Skeletal muscle tissue (tissue), 4 donors: ENCODE measurements around the gene CMKLR1. TPM values are rescaled to one million over a fixed set of nuclear protein-coding genes. Genes with fewer than 3 reads are reported as not detected.

Experiments
- H3K27ac ChIP-seq: one replicate; pipeline ENCODE4 v1.7.0; 2013; ENCODE audit warnings: mild to moderate bottlenecking, low read depth, low read length, inconsistent platforms
- H3K27me3 ChIP-seq, 3 donors: one replicate each; pipeline ENCODE4 v1.7.0; 2013; ENCODE audit warnings: low read length in 3 of 3; ENCODE audit not compliant: control insufficient read depth in 3 of 3, insufficient read depth in 3 of 3
- H3K36me3 ChIP-seq, 3 donors: one replicate each; pipeline ENCODE4 v1.7.0; 2013; ENCODE audit warnings: low read length in 3 of 3; ENCODE audit not compliant: control insufficient read depth in 3 of 3, insufficient read depth in 3 of 3
- H3K4me1 ChIP-seq, 3 donors: one replicate each; pipeline ENCODE4 v1.7.0; 2013; ENCODE audit warnings: low read length in 3 of 3, mild to moderate bottlenecking in 3 of 3; ENCODE audit not compliant: control insufficient read depth in 3 of 3, insufficient read depth in 3 of 3
- H3K4me3 ChIP-seq, 3 donors: one replicate each; pipeline ENCODE4 v1.7.0; 2013; ENCODE audit warnings: low read length in 3 of 3
- H3K9ac ChIP-seq, 3 donors: one replicate each; pipeline ENCODE4 v1.7.0; 2013; ENCODE audit warnings: low read length in 3 of 3, mild to moderate bottlenecking in 3 of 3, moderate library complexity in 2 of 3, low read depth in 1 of 3
- H3K9me3 ChIP-seq, 3 donors: one replicate each; pipeline ENCODE4 v1.7.0; 2013; ENCODE audit warnings: low read length in 3 of 3; ENCODE audit not compliant: control insufficient read depth in 3 of 3
- total RNA-seq: library from RNA; depleted of rRNA; stranded (reverse); fragments of >200 nt; gene quantifications from one replicate; pipeline ENCODE4 v1.2.3, GENCODE V29; 2014
- donor health status: Osteomylitis.

Gene CMKLR1
- total RNA-seq, 1 donor from 2014 or later, result 5.7 TPM

DNA sequence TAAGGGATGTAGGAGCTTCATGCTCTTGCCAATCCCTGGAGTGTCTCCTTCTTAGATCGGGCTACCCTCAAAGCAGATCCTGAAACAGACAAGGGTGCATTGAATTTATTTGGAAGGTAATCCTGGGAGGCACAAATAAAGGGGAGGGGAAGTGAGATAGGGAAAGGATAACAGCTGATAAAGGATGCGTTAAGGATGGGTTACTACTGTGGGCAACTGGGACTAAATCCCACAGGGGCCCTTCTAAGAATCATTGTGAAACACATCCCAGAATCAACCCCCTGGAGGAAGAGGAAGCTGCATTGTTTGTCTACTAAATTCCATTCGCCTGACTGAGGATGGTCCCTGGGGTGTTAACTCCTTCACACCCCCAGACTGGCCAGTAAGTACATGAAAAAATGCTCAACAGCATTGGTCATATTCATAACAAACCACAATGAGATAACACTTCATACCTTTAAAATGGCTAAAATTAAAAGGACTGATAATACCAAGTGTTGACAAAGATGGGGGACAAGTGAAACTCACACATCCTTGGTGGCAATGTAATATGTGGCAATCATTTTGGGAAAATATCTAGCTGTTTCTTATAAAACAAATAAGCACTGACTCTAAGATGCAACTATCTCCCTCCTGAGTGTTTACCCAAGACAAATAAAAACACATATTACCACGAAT, 37.0 kb upstream of the CMKLR1 start:
- Histone ChIP-seq H3K4me1 (no peaks in the 10 kb centered on the region), H3K36me3 (no peaks in the 10 kb centered on the region), H3K9me3 (peaks cover 0 to 17% (median 5%) of the 10 kb centered on the region in 3 donors), H3K27me3 (peaks cover 0 to 2% (median 0%) of the 10 kb centered on the region in 3 donors), H3K4me3 (no peak overlapping the region), H3K9ac (no peak overlapping the region), H3K27ac (no peak overlapping the region)

DNA sequence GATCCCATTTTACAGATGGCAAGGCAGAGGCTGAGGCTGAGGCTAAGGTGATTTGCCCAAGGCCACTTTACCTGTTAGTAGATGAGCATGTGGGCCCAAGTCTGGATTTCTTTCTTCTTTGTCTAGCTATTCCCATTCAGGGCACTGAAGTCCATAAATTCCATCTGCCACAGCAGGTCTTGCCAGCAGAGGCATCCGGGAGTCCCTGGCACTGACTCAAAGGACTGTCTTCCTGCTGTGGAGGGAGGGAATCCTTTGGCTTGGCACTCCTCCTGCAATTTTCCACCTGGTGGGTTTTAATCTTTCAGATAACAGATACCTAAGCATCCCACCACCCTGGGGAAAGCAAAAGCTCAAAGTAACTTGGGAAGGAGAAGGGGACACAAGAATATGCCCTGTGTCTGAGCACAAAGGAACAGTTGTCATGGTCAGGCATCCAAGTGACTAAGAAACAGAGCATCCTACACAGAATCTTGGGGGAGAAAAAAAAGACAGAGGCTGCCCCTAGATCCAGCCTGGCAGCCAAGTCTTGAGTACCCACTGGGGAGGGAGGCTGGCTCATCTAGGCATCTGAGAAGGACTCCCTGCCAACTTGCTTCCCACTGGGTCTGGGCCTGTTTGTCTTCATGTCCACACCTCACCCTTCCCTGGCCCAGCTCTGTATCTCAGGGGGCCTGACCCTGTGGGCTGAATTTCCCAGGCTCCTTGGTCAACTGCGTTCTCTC, 35.6 kb upstream of the CMKLR1 start:
- H3K4me3 ChIP-seq, result no peak overlapping the region
- peaks cover 0 to 17% (median 5%) of the 10 kb centered on the region in 3 donors for H3K9me3 ChIP-seq
- H3K27me3 ChIP-seq, result no peaks in the 10 kb centered on the region
- no peak overlapping the region for H3K9ac ChIP-seq
- H3K27ac ChIP-seq, result no peak overlapping the region
- H3K4me1 ChIP-seq, result no peaks in the 10 kb centered on the region
- no peaks in the 10 kb centered on the region for H3K36me3 ChIP-seq

DNA sequence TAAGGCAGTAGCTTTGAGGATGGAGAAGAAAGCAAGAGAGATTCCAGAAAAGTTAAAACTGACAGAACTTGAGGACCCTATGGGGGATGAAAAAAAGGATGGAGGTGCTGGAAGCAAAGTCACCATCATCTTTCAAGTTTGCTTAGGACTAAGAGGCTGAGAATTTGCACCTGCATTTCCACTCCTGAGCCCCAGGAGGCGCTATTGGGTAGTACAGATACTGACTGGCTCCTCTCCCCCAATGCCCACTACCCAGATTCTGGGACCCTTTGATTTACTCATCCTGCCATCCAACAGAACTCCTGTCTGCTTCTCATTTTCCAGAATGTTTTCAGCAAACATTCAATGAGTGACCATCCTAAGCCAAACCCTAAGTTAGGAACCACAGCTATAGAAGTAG, 34.0 kb upstream of the CMKLR1 start:
- Histone ChIP-seq H3K27ac (no peak overlapping the region), H3K4me1 (no peaks in the 10 kb centered on the region), H3K9ac (no peak overlapping the region), H3K4me3 (no peak overlapping the region), H3K27me3 (no peaks in the 10 kb centered on the region), H3K36me3 (no peaks in the 10 kb centered on the region), H3K9me3 (peaks cover 0 to 17% (median 5%) of the 10 kb centered on the region in 3 donors)

DNA sequence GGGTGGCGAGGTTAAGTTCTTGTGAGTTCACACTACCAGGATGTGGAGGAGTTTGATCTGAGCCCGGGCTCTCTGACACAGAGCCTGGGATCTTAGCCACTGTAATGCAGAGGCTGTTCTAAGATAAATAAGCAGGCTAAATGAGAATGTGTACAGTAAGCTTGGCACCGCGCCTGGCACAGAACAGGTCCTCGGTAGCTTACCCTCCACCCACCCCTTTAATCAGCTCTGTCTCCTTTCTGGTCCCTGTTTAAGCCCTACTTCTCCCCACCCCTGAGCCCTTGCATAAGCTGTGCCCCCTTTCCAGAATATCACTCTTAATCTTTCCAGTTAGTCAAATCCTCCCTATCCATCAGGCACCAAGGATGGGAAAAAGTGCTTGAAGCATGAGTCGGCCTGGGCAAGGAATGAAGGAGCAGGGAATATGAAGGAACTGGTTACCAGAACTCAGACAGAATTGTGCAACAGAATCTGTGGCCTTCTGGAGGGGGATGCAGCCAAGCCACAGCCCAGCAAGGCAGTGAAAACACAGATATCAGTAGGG, 32.8 kb upstream of the CMKLR1 start:
- H3K27me3 ChIP-seq, result no peaks in the 10 kb centered on the region
- H3K9ac ChIP-seq, result no peak overlapping the region
- no peak overlapping the region for H3K27ac ChIP-seq
- H3K4me3 ChIP-seq, result no peak overlapping the region
- H3K36me3 ChIP-seq, result no peaks in the 10 kb centered on the region
- peaks cover 0 to 17% (median 5%) of the 10 kb centered on the region in 3 donors for H3K9me3 ChIP-seq
- no peaks in the 10 kb centered on the region for H3K4me1 ChIP-seq

DNA sequence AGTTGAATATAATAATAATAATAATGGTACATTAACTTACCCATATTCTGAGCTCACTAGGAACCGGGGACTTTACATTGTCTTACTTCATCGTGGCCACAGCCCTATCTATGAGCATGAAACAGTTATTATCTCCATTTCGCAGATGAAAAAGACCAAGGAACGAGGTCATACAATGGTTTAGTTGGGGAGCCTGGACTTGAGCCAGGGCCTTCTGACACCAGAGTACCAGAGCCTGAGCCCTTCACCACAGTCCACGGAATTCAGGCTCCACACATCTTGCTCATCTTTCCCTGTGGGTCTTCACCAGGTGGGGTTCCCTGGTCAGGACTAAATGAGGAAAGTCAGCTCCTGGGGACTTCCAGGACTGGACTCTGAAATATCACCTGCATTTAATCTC, 31.3 kb upstream of the CMKLR1 start:
- Histone ChIP-seq H3K9ac (no peak overlapping the region), H3K27me3 (no peaks in the 10 kb centered on the region), H3K36me3 (no peaks in the 10 kb centered on the region), H3K27ac (no peak overlapping the region), H3K4me3 (no peak overlapping the region), H3K4me1 (no peaks in the 10 kb centered on the region), H3K9me3 (peaks cover 0 to 14% (median 3%) of the 10 kb centered on the region in 3 donors)

DNA sequence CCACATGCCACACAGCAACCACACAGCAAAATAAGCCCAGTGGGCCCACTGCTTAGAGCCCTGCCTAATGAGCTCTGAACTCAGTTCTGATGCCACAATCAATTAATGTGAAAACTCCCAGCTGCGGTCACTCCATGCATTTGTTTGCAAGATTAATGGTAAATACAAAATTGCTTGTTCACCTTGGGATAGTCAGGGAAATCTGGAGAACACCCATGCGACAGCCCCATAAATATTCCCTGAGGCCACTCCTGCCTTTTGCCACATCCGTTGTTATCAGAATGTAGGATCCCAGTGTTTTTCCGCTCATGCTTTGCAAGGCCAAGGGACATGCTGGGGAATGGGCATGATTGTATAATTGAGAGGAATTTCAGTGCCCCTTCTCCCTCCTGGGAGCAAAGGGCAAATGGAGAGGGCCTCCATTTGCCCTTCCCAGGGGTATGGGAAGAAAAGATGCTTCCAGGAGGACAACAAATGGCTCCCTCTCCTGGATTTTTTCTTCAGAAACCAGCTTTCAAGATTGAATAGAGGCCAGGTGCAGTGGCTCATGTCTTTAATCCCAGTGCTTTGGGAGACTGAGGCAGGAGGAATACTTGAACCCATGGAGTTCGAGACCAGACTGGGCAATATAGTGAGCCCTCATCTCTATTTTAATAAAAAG, 30.8 kb upstream of the CMKLR1 start:
- Histone ChIP-seq H3K4me1 (no peaks in the 10 kb centered on the region), H3K27ac (no peak overlapping the region), H3K4me3 (no peak overlapping the region), H3K36me3 (no peaks in the 10 kb centered on the region), H3K27me3 (no peaks in the 10 kb centered on the region), H3K9ac (no peak overlapping the region), H3K9me3 (peaks cover 0 to 14% (median 0%) of the 10 kb centered on the region in 3 donors)

DNA sequence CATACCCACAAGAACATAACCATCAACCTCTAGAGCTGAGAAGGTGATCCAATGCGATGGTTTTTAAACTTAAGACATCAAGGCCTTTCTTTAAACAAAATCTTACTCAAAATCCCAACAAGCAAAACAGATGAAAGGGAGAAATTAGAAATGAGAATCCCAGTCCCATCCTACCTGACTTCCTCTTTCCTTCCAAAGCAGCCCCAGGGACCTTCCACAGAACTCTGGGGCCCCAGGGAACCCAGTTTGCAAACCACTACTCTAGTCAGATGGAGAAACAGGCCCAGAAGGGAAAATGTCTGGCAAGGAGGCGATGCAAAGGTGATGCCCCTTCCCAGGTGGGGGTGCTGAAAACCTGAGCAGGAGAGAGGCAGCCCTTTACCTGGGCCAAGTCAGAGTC, 29.0 kb upstream of the CMKLR1 start:
- H3K9ac ChIP-seq, result no peak overlapping the region
- H3K4me1 ChIP-seq, result no peaks in the 10 kb centered on the region
- no peaks in the 10 kb centered on the region for H3K27me3 ChIP-seq
- no peak overlapping the region for H3K27ac ChIP-seq
- H3K9me3 ChIP-seq, result peaks cover 0 to under 1% (median 0%) of the 10 kb centered on the region in 3 donors
- no peak overlapping the region for H3K4me3 ChIP-seq
- H3K36me3 ChIP-seq, result no peaks in the 10 kb centered on the region

DNA sequence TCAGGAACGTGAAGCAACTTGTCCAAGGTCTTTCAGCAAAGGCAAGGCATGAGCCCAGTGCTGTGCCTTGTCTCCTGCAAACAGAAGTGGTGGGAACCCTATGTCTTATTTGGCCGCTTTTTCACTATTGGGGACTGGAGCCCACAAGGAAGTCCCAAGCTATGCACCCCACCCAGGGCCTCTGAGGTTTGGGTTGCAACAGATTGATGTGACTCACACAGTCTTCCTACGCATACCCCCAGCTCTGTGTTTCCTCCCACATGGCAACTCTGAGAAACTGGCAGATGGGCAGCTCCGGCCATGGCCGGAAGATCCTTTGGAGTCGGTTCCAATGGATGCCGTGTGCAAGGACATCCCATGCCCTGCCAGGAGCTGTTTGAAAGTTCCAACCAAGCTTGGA, 28.3 kb upstream of the CMKLR1 start:
- H3K9me3 ChIP-seq, result no peaks in the 10 kb centered on the region
- H3K4me1 ChIP-seq, result no peaks in the 10 kb centered on the region
- H3K27me3 ChIP-seq, result no peaks in the 10 kb centered on the region
- no peak overlapping the region for H3K27ac ChIP-seq
- no peak overlapping the region for H3K9ac ChIP-seq
- no peak overlapping the region for H3K4me3 ChIP-seq
- no peaks in the 10 kb centered on the region for H3K36me3 ChIP-seq

DNA sequence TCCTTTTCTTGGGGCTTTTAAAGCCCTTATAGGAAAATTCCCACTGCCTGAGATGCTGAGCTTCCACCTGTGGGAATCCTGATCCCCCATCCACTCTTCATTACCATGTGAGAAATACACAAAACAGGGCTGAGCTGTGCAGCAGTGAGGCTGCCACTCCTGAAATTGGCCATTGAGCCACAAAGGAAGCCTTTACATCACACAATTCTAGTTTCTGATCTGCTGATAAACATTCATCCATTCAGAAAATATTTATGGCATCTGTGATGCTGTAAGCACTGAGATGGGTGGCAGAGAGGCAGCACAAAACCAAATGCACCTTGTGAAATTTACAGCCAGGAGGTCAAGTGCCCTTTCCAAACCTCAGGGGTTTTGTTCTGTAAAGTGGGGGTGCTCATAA, 26.2 kb upstream of the CMKLR1 start:
- H3K9me3 ChIP-seq, result no peaks in the 10 kb centered on the region
- no peak overlapping the region for H3K27ac ChIP-seq
- no peak overlapping the region for H3K9ac ChIP-seq
- H3K27me3 ChIP-seq, result no peaks in the 10 kb centered on the region
- H3K4me3 ChIP-seq, result no peak overlapping the region
- H3K36me3 ChIP-seq, result no peaks in the 10 kb centered on the region
- no peaks in the 10 kb centered on the region for H3K4me1 ChIP-seq

DNA sequence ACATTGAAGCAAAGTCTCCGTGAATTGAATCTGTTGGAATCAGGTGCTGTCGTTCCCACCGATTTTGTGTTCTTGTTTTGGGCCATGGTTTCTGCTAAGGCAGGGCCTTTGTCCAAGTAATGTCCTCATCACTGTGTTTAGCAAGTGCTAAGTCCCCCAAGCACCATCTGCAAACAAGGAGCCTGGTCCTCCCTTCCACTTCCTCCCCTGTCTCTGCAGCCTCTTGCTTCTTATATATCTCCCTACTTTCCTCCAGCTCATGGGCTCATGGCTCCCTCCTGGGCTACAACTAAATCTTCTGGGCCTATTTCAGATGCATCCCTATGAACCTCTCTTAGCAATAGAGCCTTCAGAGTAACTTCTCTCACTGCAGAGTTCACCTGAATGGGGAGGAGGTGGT, 25.8 kb upstream of the CMKLR1 start:
- H3K27ac ChIP-seq, result no peak overlapping the region
- H3K9me3 ChIP-seq, result no peaks in the 10 kb centered on the region
- no peak overlapping the region for H3K4me3 ChIP-seq
- H3K4me1 ChIP-seq, result no peaks in the 10 kb centered on the region
- H3K27me3 ChIP-seq, result no peaks in the 10 kb centered on the region
- H3K9ac ChIP-seq, result no peak overlapping the region
- H3K36me3 ChIP-seq, result no peaks in the 10 kb centered on the region
